Measurements from ENCODE around the gene KLK2.

The KLK2 gene

DNA sequence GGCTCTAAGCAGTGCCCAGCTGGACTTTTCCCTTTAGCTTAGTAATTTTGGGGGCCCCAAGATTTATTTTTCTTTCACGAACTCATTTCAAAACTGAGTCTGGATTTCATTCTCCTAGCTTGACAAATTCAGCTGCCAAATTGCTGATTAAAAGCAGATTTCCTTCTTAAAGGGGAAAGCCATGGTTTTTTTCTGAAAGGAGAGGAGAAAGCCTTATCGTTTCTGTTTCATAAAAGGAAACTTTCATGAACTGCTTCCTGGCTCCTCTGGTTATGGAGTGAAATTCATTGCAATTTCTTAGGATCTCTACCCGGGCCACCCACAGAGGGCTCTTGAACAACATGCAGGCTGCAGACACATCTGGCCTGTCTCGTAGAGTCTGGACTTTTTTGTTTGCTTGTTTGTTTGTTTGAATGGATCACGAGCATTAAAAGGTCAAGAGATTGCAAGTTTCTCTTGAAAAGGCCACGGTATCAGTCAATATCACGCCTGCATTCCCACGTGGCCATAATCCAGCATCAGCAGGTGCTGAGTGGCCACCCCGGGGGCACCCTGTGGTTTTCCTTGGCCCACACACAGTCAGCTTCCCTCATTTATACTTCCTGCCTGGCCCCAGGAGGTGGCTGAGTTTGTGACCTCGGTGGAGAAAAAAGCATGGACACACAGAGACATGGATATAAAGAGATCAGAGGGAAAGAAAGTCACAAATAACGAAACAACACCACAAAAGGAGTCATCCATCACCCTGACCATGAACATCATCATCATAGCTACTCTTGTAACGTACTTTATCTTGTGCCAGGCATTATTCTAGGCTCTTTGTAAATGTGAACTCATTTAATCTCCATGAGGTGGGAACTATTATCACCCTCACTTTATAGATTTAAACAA lies 48.4 kb downstream of the KLK2 start:
- DNase-seq: no peak

DNA sequence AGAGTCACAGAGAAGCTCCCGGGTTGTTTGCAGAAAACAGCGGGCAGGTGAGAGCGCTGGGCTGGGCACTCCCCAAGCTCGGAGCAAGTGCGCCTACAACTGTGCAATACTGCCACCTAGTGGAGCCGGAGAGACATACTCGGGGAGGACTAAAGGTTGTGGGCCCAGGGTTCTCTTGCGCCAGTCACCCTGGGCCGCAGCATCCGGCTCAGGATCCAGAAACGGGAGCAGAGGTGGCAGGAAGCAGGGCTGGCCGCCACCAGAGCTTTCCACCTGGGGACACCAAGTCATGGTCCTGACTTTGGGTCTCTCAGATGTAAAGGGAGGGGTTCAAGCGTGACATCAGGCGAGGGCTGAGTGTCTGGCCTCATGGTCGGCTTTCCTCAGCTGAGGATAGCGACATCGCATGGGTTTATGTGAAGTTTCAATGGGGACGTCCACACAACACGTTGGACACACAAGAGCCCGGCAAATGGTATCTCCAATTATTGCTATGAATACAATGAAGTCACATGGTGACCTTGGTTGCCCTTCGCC lies 49.1 kb downstream of the KLK2 start:
- peak in 46 of 56 donors; percentile 4 to 74 (median 38) for DNase-seq

DNA sequence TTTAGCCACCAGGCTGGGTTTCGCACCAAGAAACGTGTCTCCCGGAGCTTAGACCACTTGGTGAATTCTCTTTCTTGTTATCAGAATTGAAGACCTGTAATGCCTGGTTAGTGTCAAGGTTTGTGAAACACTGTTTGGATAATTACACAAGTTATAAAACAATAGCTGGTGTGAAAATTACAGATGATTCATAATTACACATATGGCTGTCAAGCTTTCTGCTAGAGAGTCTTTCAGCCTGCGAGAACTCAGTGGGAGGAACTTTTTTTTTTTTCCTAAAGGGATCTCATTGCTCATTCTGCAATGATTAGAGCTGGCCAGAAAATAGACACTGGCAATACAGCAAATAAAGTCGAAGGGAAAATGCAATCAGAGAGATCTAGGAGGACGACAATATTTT lies 51.3 kb downstream of the KLK2 start:
- no peak for DNase-seq

DNA sequence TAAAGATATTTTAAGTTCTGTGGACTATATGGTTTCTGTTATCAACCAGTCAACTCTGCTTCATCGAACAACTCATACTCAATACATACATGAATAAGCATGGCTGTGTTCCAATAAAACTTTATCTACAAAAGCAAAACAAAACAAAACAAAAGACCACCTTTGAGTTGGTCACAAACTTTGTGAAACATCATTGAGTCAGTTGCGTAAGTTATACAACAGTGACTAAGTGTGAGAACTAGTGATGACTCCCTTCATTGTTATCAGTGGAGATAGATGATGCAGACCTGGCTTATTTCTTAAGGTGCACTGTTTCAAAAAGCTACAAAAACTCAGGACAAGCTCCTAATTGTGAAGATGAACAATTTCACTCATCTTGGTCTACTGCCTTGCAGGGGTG lies 52.5 kb downstream of the KLK2 start:
- no peak for DNase-seq

GRCh38 chr19:50926144-50926543 lies 52.9 kb downstream of the KLK2 start:
- DNase-seq: no peak

DNA sequence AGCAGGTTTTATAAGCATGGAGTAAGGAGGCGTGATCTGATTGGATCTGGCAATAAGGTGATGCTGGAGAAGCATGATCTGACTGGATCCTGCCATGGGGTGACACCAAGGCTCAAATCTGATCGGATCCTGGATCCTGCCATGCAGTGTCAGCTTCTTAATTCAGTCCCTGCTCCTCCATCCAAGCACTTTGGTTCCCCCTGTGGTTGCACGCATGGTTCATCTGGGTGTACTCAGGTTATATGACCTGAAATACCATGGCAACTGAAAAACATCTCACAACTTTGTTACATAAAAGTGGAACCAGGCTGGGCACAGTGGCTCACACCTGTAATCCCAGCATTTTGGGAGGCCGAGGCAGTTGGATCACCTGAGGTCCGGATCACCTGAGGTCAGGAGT lies 55.6 kb downstream of the KLK2 start:
- no peak for DNase-seq

Data from amygdala (tissue), 56 donors.